Adipocyte (in vitro differentiated cells): Measurements from ENCODE around the gene POU2AF2.

Source experiments
- DNase-seq: peaks from one replicate; pipeline ENCODE4 v3.0.0-alpha.2; 2015; ENCODE audit warnings: low read depth
- H3K27me3 ChIP-seq: replicated peaks from 2 replicates; pipeline ENCODE4 v1.7.0; 2013; ENCODE audit warnings: mild to moderate bottlenecking, low read length, moderate library complexity; ENCODE audit not compliant: control insufficient read depth, insufficient read depth
- H3K36me3 ChIP-seq: 2 replicates; pipeline ENCODE4 v1.7.0; 2013; ENCODE audit warnings: low read length, mild to moderate bottlenecking, moderate library complexity; ENCODE audit not compliant: control insufficient read depth, insufficient read depth, severe bottlenecking
- H3K4me1 ChIP-seq: 2 replicates; pipeline ENCODE4 v1.7.0; 2013; ENCODE audit warnings: mild to moderate bottlenecking, low read length, moderate library complexity; ENCODE audit not compliant: control insufficient read depth, insufficient read depth
- H3K4me3 ChIP-seq: 2 replicates; pipeline ENCODE4 v1.7.0; 2013; ENCODE audit warnings: mild to moderate bottlenecking, low read length, moderate library complexity
- H3K9ac ChIP-seq: 2 replicates; pipeline ENCODE4 v1.7.0; 2013; ENCODE audit warnings: mild to moderate bottlenecking, low read length, moderate library complexity
- H3K9me3 ChIP-seq: 2 replicates; pipeline ENCODE4 v1.7.0; 2013; ENCODE audit warnings: mild to moderate bottlenecking, low read length, moderate library complexity; ENCODE audit not compliant: control insufficient read depth

POU2AF2 gene

GRCh38 chr11:111320728-111321568, 75.4 kb downstream of the POU2AF2 start:
- H3K27me3 ChIP-seq, result peaks cover 30% of the 10 kb centered on the region
- no peak overlapping the region for H3K9ac ChIP-seq
- H3K36me3 ChIP-seq, result no peaks in the 10 kb centered on the region
- H3K9me3 ChIP-seq, result peaks cover 5% of the 10 kb centered on the region
- DNase-seq, result peak; percentile 44
- H3K4me1 ChIP-seq, result peaks cover 14% of the 10 kb centered on the region
- no peak overlapping the region for H3K4me3 ChIP-seq

DNA sequence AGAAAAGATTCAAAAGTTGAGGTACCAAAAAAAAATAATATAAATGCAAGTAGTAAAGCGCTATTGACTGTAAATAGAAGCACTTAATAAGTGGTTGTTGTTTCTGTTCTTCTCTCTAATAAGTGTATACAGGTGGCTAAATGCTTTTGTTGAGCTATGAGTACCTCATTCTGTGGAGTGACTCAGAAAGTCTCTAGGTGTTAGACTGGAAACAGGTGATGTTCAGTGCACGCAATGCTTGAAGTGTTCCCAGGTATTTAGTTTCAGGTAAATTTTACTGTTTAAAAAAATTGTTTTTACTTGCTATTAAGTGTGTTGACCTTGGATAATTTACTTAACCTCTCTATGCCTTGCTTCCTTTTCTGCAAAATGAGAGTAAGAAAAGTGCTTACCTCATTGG, 77.0 kb downstream of the POU2AF2 start:
- Histone ChIP-seq H3K9ac (no peak overlapping the region), H3K4me1 (peaks cover 14% of the 10 kb centered on the region), H3K4me3 (no peak overlapping the region), H3K9me3 (no peaks in the 10 kb centered on the region), H3K27me3 (peaks cover 27% of the 10 kb centered on the region), H3K36me3 (no peaks in the 10 kb centered on the region)
- no peak for DNase-seq

DNA sequence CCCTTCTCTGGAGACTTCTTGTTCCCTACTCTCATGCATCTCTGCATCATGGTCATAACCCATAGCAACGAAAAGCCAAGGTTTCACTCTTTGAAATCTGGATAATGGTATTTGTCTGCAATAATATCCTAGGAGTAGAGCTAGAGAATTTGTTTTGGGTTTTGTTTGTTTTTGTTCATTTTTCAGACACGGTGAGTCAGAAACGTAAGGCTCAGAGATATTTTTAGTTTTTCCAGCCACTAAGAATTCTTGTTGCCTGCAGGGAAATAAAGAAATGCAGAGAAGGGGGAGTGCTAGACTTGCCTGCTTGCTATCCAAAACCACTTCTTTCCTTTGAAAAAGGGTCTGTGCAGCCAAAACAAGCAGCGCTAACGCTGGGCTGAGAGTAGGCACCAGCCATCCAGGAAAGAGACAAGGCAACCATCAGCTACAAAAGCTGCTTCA, 78.8 kb downstream of the POU2AF2 start:
- H3K36me3 ChIP-seq, result no peaks in the 10 kb centered on the region
- H3K4me3 ChIP-seq, result peak overlapping the region; percentile 43
- H3K27me3 ChIP-seq, result peaks cover 17% of the 10 kb centered on the region
- H3K9me3 ChIP-seq, result no peaks in the 10 kb centered on the region
- H3K4me1 ChIP-seq, result peaks cover 27% of the 10 kb centered on the region
- peak; percentile 86 for DNase-seq
- H3K9ac ChIP-seq, result peak overlapping the region; percentile 52

DNA sequence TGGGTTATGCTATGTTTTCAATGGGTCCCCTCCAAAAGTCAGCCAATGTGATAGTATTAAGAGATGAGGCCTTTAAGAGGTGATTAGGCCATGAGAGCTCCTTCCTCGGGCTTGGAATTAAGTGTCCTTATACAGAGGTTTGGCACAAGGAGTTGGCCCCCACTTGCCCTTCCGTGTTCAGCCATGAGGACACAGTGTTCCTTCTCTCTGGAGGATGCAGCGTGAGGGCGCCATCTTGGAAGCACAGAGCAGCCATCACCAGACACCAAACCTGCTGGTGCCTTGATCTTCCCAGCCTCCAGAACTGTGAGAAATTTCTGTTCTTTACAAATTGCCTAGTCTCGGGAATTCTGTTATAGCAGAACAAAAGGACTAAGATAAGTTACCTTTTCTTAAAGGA, 79.7 kb downstream of the POU2AF2 start:
- Histone ChIP-seq H3K4me1 (peaks cover 37% of the 10 kb centered on the region), H3K4me3 (no peak overlapping the region), H3K9ac (no peak overlapping the region), H3K9me3 (no peaks in the 10 kb centered on the region), H3K36me3 (no peaks in the 10 kb centered on the region), H3K27me3 (peaks cover 16% of the 10 kb centered on the region)
- DNase-seq, result no peak

DNA sequence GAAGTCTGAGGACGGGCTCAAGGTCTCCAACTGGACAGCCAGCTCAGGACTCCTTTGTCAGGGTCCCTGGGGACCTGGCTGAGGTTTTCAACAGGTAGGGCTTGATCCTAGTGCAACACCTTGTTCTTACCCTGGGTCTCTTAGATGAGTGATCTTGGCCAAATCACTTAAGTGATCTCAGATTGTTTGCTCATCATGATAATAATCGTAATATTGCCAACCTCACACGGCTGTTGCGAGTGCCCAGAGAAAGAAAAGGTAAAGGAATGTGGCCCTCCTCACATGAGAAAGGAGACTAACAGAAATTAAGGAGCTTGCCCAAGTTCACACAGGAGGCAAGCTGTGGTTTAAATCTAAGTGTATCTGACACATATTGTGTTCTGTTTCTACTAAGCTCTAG, 81.3 kb downstream of the POU2AF2 start:
- H3K36me3 ChIP-seq, result no peaks in the 10 kb centered on the region
- DNase-seq, result no peak
- H3K27me3 ChIP-seq, result peaks cover 3% of the 10 kb centered on the region
- H3K9ac ChIP-seq, result no peak overlapping the region
- no peaks in the 10 kb centered on the region for H3K9me3 ChIP-seq
- peaks cover 48% of the 10 kb centered on the region for H3K4me1 ChIP-seq
- no peak overlapping the region for H3K4me3 ChIP-seq

GRCh38 chr11:111327908-111328624, 82.5 kb downstream of the POU2AF2 start:
- DNase-seq, result no peak
- Histone ChIP-seq H3K4me3 (no peak overlapping the region), H3K9ac (no peak overlapping the region), H3K4me1 (peaks cover 56% of the 10 kb centered on the region), H3K9me3 (no peaks in the 10 kb centered on the region), H3K36me3 (no peaks in the 10 kb centered on the region), H3K27me3 (no peaks in the 10 kb centered on the region)

DNA sequence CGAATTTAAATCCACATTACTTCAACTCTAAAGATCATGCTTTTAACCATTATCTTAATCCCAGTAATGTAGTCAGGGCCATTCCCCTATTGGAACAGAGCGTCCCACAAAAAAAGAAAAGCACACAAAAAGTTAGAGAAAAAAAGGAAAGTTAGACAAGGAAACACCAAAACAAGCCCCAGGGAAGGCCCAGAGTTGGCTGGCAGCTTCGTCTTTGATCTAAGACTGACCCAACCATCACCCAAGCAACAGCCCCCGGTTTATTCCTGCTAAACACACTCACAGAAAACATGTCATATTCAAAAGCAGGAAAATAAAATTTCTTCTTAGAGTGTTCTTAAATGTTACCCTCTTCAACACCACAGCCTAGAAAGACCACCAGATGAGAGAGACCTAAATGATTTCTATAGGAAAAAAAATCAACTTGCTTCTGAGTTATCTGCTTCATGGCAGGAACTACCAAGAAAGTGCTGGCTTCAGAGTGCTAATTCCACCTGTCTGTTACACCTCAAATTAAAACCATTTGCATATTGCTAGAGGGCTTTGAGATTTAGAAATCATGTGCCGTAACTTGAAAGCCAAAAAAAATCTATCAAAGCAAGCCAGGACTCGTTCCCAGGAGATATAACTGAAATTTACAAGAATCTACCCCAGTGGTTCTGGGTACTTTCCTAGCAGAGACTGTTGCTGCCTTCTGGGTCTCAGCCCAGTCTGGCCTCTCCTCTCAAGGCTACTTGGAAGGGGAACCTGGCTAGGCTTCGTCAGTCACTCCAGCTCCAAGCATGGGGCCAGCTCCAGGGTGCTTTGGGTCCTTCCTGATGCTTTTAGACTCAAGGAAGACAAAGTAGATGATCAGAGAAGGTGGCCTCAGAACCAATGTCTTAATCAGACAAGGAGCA, 84.0 kb downstream of the POU2AF2 start:
- Histone ChIP-seq H3K36me3 (no peaks in the 10 kb centered on the region), H3K9me3 (no peaks in the 10 kb centered on the region), H3K4me1 (peaks cover 50% of the 10 kb centered on the region), H3K27me3 (no peaks in the 10 kb centered on the region), H3K9ac (no peak overlapping the region), H3K4me3 (no peak overlapping the region)
- no peak for DNase-seq

GRCh38 chr11:111330234-111330893, 84.8 kb downstream of the POU2AF2 start:
- Histone ChIP-seq H3K9me3 (no peaks in the 10 kb centered on the region), H3K9ac (no peak overlapping the region), H3K4me1 (peaks cover 45% of the 10 kb centered on the region), H3K4me3 (no peak overlapping the region), H3K27me3 (peaks cover under 1% of the 10 kb centered on the region), H3K36me3 (no peaks in the 10 kb centered on the region)
- DNase-seq, result no peak

DNA sequence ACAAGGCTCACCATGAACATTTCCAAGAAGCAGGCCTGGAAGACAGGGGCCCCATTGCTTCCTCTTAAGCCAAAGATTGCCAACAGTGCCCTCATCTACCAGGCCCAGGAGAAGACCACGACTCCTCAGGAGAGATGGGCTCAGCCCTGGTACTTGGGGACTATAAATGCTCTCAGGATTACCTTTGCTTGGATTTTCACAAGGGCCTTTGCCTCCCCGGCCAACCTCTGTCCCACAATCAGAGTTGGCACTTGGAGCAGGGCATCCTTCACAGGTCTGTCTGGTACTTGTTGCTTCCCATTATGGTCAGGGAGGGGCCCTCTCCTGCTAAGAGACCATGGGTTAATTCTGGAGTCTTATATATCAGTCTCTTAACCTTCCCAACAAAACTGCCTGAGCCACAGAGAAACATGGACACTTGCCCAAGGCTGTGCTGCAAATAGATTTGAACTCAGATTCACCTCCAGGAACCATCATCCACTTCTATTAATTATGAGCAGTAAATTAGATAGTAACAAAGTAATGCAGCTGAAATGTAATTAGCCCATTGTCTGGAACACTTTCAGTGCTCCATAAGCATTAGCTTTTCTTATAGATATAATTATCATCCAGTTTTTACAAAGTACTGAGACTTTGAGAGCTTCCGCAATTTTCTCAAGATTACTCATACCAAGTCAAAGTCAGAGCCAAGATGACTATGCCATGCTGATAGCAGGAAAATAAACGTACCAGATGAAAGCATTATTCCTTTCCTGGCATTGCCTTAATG, 86.4 kb downstream of the POU2AF2 start:
- no peaks in the 10 kb centered on the region for H3K36me3 ChIP-seq
- peaks cover 5% of the 10 kb centered on the region for H3K27me3 ChIP-seq
- no peak overlapping the region for H3K4me3 ChIP-seq
- peaks cover 60% of the 10 kb centered on the region for H3K4me1 ChIP-seq
- no peaks in the 10 kb centered on the region for H3K9me3 ChIP-seq
- DNase-seq, result peak; percentile 67
- H3K9ac ChIP-seq, result no peak overlapping the region
